Activated CD4-positive, alpha-beta memory T cell treated with anti-CD3 and anti-CD28 coated beads for 36 hours (primary cell): Measurements from ENCODE around the gene OVOL1. TPM values are rescaled to one million over a fixed set of nuclear protein-coding genes. Genes with fewer than 3 reads are reported as not detected.

Experiments
- CTCF ChIA-PET: fragments of 350-600 bp; sonication (Branson Sonifier 250); formaldehyde crosslinking; loops from one replicate; lab custom pipeline; 2021; ENCODE audit warnings: antibody characterized with exemption, inconsistent platforms; lab: Charles Lee
- POLR2A ChIA-PET: fragments of 350-600 bp; sonication (Branson Sonifier 250); formaldehyde crosslinking; loops from one replicate; lab custom pipeline; 2021; ENCODE audit warnings: antibody characterized with exemption; lab: Charles Lee
- DNase-seq: peaks from one replicate; pipeline ENCODE4 v3.0.0-alpha.2; 2020
- H3K27ac Mint-ChIP-seq: one replicate; pipeline ENCODE4 v1.8.0; 2021; ENCODE audit warnings: mixed read lengths
- H3K27me3 Mint-ChIP-seq: one replicate; pipeline ENCODE4 v1.8.0; 2021; ENCODE audit warnings: mixed read lengths
- H3K36me3 Mint-ChIP-seq: one replicate; pipeline ENCODE4 v1.8.0; 2021; ENCODE audit warnings: mixed read lengths
- H3K4me1 Mint-ChIP-seq: one replicate; pipeline ENCODE4 v1.8.0; 2021; ENCODE audit warnings: low read depth, mixed read lengths
- H3K4me3 Mint-ChIP-seq: one replicate; pipeline ENCODE4 v1.8.0; 2021; ENCODE audit warnings: mild to moderate bottlenecking, mixed read lengths
- H3K9me3 Mint-ChIP-seq: one replicate; pipeline ENCODE4 v1.8.0; 2021; ENCODE audit warnings: mixed read lengths
- intact Hi-C: fragments of 100-400 bp; cut with micrococcal nuclease; formaldehyde crosslinking; loops from one replicate; pipeline ENCODE4 v1.15.1; 2023
- total RNA-seq, 2 experiments: library from RNA; stranded (reverse); gene quantifications; one replicate each; pipeline ENCODE4 v1.2.3, GENCODE V29; 2021

OVOL1 gene
- total RNA-seq, 2 experiments from 2014 or later = not detected

DNA sequence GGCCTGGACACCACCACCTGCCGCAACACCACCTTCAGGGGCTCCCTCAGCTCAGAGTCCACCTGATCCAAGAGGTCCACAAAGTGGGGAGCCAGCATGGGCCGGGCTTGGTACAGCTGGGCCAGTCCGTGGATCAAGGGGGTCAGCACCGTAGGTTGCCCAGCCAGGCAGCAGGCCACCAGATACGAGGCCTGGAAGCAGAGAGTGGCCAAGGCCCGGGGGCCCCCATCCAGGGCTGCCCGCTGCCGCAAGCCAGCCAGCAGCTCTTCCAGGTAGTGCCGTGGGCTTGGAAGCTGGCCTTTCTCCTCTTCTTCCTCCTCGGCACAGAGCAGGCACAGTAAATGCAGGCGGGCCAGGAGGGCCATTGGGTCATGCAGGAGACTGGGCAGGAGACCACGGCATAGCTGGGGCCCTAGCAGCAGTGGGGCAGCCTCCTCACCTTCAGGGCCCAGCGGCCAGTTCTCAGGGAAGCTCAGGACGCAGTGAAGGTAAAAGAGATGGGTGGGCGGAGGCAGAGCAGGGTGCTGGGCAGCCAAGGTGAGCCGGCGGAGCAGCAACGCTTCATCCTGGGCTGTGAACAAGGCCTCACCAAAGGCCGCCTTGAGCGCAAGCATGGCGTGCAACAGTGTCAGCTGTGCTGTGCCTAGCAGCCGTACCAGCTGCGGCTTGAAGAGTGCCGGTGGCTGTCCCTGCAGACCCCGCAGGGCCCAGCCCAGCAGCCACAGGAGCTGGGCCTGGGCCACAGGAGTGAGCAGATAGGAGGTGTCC, 7.8 kb upstream of the OVOL1 start:
- DNase-seq = no peak
- intact Hi-C loops = no loop called here
- Mint-ChIP-seq H3K9me3 (no peaks in the 10 kb centered on the region), H3K27me3 (no peaks in the 10 kb centered on the region), H3K4me1 (peaks cover 16% of the 10 kb centered on the region), H3K27ac (peak overlapping the region; percentile 33), H3K36me3 (no peaks in the 10 kb centered on the region), H3K4me3 (peak overlapping the region; percentile 87)
- ChIA-PET POLR2A (interaction anchor here (0.9 to 2.3 kb wide), 14 partner anchors 9 to 273 kb away, joined by 3 to 19 read pairs (median 5); partner anchors contain the start of genes CCDC85B, CFL1, KAT5 and RNASEH2C), CTCF (interaction anchor here (0.5 to 6.7 kb wide), 64 partner anchors 9 to 307 kb away, joined by 3 to 126 read pairs (median 6); partner anchors contain the start of genes CFL1, CST6, FIBP and KAT5)

DNA sequence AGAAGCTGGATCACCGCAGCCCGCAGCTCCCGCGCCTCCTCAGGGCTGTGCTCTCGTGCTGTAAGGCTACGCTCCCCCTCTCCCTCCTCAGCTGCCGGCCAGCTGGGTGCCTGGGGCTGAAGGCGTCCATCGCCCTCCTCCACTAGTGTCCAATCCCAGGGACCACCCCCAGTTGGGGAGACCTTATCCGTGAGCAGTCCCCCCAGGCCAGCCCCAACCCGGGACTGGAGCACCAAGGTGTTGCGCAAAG, 7.3 kb upstream of the OVOL1 start:
- peaks cover 16% of the 10 kb centered on the region for H3K4me1 Mint-ChIP-seq
- no peak for DNase-seq
- H3K9me3 Mint-ChIP-seq = no peaks in the 10 kb centered on the region
- no peak overlapping the region for H3K27ac Mint-ChIP-seq
- POLR2A ChIA-PET = interaction anchor here (0.9 to 2.3 kb wide), 14 partner anchors 10 to 272 kb away, joined by 3 to 19 read pairs (median 5); partner anchors contain the start of genes CCDC85B, CFL1, KAT5 and RNASEH2C
- H3K36me3 Mint-ChIP-seq = no peaks in the 10 kb centered on the region
- peak overlapping the region; percentile 87 for H3K4me3 Mint-ChIP-seq
- intact Hi-C loops = no loop called here
- CTCF ChIA-PET = interaction anchor here (0.5 to 6.7 kb wide), 65 partner anchors 9 to 308 kb away, joined by 3 to 126 read pairs (median 6); partner anchors contain the start of genes CFL1, CST6, FIBP and KAT5
- H3K27me3 Mint-ChIP-seq = peaks cover 3% of the 10 kb centered on the region

- intact Hi-C loops = loop anchor here (1.0 to 2.0 kb wide), 2 partner anchors 38 to 223 kb away; partner anchors contain the start of genes BANF1 and EIF1AD
- peak; percentile 92 for DNase-seq
- Mint-ChIP-seq H3K36me3 (no peaks in the 10 kb centered on the region), H3K27ac (peak overlapping the region; percentile 76), H3K4me3 (peak overlapping the region; percentile 87), H3K27me3 (peaks cover 5% of the 10 kb centered on the region), H3K9me3 (no peaks in the 10 kb centered on the region), H3K4me1 (peaks cover 18% of the 10 kb centered on the region)
- ChIA-PET POLR2A (interaction anchor here (0.9 to 2.3 kb wide), 14 partner anchors 10 to 272 kb away, joined by 3 to 19 read pairs (median 5); partner anchors contain the start of genes CCDC85B, CFL1, KAT5 and RNASEH2C), CTCF (interaction anchor here (0.5 to 6.7 kb wide), 71 partner anchors 8 to 308 kb away, joined by 3 to 126 read pairs (median 5); partner anchors contain the start of genes CCDC85B, CFL1, CST6 and FAM89B)
Measured at GRCh38 chr11:65779919-65780769, 6.7 kb upstream of the OVOL1 start.

DNA sequence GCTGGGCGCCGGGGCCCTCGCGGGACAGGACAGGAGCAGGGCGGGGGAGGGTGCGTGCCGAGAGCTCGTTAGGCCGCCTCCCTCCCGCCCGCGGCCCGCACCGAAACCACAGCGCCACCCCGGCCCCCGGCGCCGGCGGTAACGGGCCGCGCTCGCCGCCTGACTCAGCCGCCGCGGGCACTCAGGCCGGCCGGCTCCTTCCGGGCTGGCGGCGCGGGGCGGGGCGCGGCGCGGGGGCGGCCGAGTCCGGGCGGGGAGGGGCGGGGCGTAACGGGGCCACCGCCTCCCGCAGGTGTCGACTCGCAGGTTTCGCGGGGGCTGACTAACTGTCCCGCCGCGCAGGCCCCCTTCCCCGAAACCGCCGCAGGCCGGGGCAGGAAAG, 6.1 kb upstream of the OVOL1 start, which contains the start of gene AP5B1:
AP5B1 (minus strand) TSS at position 207 of the 382 bp plus-strand sequence. CDS start 385 bp downstream, outside the sequence.
- peak within 1 kb of the TSS; percentile 76 for H3K27ac Mint-ChIP-seq
- H3K36me3 Mint-ChIP-seq = no peaks in the 10 kb centered on the region
- H3K4me1 Mint-ChIP-seq = peaks cover 23% of the 10 kb centered on the region
- intact Hi-C loops = loop anchor here (1.0 to 2.0 kb wide), 2 partner anchors 38 to 222 kb away; partner anchors contain the start of genes BANF1 and EIF1AD
- H3K9me3 Mint-ChIP-seq = no peaks in the 10 kb centered on the region
- peak within 1 kb of the TSS; percentile 87 for H3K4me3 Mint-ChIP-seq
- peaks cover 10% of the 10 kb centered on the region for H3K27me3 Mint-ChIP-seq
- CTCF ChIA-PET = interaction anchor here (0.5 to 6.7 kb wide), 27 partner anchors 8 to 271 kb away, joined by 3 to 126 read pairs (median 15); partner anchors contain the start of genes CCDC85B, CFL1, FAM89B and FIBP
- POLR2A ChIA-PET = interaction anchor here (1.3 to 2.3 kb wide), 6 partner anchors 37 to 110 kb away, joined by 5 to 19 read pairs (median 6); partner anchors contain the start of genes CCDC85B, CFL1 and KAT5
- DNase-seq = peak; percentile 81

GRCh38 chr11:65781152-65781961, 5.5 kb upstream of the OVOL1 start:
- H3K27me3 Mint-ChIP-seq = peaks cover 15% of the 10 kb centered on the region
- CTCF ChIA-PET = interaction anchor here (0.6 to 6.7 kb wide), 19 partner anchors 10 to 271 kb away, joined by 3 to 126 read pairs (median 15); partner anchors contain the start of genes CFL1, FIBP, KAT5 and MUS81
- peak overlapping the region; percentile 32 for H3K4me3 Mint-ChIP-seq
- H3K4me1 Mint-ChIP-seq = peaks cover 26% of the 10 kb centered on the region
- H3K36me3 Mint-ChIP-seq = no peaks in the 10 kb centered on the region
- DNase-seq = no peak
- no peak overlapping the region for H3K27ac Mint-ChIP-seq
- intact Hi-C loops = loop anchor here (2.0 kb wide), 1 partner anchor 221 kb away; the partner anchor contains the start of genes BANF1 and EIF1AD
- no peaks in the 10 kb centered on the region for H3K9me3 Mint-ChIP-seq
- POLR2A ChIA-PET = interaction anchor here (1.8 to 2.3 kb wide), 3 partner anchors 36 to 69 kb away, joined by 6 to 19 read pairs (median 6); partner anchors contain the start of gene KAT5

DNA sequence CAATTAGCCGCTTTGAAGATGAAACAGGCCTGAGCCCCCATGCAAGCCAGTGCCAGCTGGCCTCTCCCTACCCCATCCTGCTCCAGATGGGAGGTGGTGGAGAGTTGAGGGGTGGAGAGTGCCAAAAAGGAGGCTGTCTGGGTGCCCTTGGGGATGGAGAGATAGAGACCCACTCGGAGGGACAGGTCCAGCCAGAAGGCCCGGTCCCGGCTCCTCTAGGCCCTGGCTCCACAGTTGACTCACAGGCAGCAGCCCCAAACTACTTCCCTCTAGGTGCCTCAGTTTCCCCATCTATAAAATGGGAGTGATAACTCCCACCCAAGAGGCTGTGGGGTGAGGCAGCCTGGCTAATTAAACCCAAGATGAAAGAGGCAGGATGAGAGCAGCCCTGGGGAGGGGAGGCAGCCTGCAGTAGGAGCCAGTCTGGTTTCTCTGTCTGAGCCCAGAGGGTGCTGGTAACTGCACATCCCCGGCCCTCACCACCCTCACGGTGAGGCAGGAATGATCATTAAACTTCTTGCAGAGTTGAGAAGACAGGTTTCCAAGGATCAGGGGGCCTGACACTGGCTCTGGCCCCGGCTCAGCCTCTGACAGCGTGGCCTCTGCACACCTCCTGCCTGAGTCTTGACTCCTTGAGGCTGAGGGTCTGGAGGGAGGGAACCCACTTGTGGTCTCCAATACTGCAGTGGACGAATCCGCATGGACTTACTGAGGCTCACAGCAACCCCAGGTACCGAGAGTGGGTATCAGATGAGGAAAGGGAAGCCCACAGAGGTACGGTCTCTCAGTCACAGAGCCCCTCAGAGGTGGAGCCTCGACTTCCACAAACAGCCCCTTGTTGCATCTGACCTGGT, 4.7 kb upstream of the OVOL1 start:
- peaks cover 20% of the 10 kb centered on the region for H3K4me1 Mint-ChIP-seq

GRCh38 chr11:65782816-65783228, 4.0 kb upstream of the OVOL1 start:
- Mint-ChIP-seq H3K36me3 (no peaks in the 10 kb centered on the region), H3K4me1 (peaks cover 17% of the 10 kb centered on the region), H3K4me3 (no peak overlapping the region), H3K9me3 (no peaks in the 10 kb centered on the region), H3K27me3 (peaks cover 19% of the 10 kb centered on the region), H3K27ac (no peak overlapping the region)
- no peak for DNase-seq
- POLR2A ChIA-PET = no interaction called here
- intact Hi-C loops = no loop called here
- CTCF ChIA-PET = interaction anchor here (0.6 to 2.4 kb wide), 4 partner anchors 19 to 108 kb away, joined by 3 to 11 read pairs (median 7); partner anchors contain the start of genes CCDC85B and KAT5

More for the DNA sequence above, 4.7 kb upstream of the OVOL1 start:
- H3K9me3 Mint-ChIP-seq = no peaks in the 10 kb centered on the region
- ChIA-PET CTCF (interaction anchor here (0.6 to 2.8 kb wide), 6 partner anchors 31 to 109 kb away, joined by 3 to 13 read pairs (median 7); partner anchors contain the start of genes CCDC85B and KAT5), POLR2A (no interaction called here)
- peaks cover 18% of the 10 kb centered on the region for H3K27me3 Mint-ChIP-seq
- no peak overlapping the region for H3K4me3 Mint-ChIP-seq
- H3K36me3 Mint-ChIP-seq = no peaks in the 10 kb centered on the region
- DNase-seq = no peak
- no peak overlapping the region for H3K27ac Mint-ChIP-seq
- intact Hi-C loops = loop anchor here (2.0 kb wide), 1 partner anchor 221 kb away; the partner anchor contains the start of genes BANF1 and EIF1AD

- peak; percentile 45 for DNase-seq
- POLR2A ChIA-PET = no interaction called here
- H3K4me1 Mint-ChIP-seq = peaks cover 17% of the 10 kb centered on the region
- no peaks in the 10 kb centered on the region for H3K36me3 Mint-ChIP-seq
- peaks cover 36% of the 10 kb centered on the region for H3K27me3 Mint-ChIP-seq
- intact Hi-C loops = no loop called here
- no peaks in the 10 kb centered on the region for H3K9me3 Mint-ChIP-seq
- H3K4me3 Mint-ChIP-seq = no peak overlapping the region
- CTCF ChIA-PET = interaction anchor here (0.8 to 1.6 kb wide), 5 partner anchors 13 to 43 kb away, joined by 3 to 8 read pairs (median 6); no protein-coding TSS in a partner anchor
- H3K27ac Mint-ChIP-seq = no peak overlapping the region
Measured at GRCh38 chr11:65785319-65786007, 1.4 kb upstream of the OVOL1 start.

DNA sequence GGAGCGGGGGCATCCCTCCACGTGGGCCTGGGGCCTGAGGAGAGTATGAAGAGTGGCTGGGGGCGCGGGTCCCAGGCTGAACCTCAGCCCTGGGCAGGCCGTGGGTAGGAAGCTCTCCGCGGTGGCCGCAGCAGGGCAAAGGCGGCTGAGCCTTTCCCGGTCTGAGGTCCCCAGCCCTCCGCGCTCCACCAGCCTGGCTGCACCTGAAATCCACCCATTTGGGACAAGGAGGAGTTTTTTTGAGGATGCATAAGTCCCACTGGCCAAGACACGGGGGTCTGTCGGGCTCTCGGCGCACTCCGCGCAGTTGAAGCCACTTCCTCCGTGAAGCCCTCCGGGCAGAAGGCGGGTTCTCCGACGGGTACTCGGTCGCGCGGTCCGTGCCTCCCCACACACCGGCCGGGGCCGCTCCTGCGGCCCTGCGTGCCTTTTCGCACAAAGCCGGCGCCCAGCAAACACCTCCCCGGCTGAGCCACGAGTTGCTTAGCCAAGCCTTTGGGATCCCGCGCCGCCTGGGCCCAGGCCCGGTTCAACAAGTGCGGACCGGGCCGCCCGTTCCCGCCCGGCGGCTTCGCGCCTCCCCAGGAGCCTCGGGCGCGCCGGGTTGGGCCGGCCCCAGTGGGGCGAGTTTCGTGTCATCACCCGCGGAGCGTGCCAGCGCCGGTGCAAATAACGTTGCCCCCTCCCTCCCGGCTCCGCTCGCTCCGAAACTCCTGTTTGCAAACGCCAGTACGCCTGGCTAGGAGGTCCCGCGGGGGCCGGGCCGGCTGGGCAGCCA, 666 bp upstream of the OVOL1 start:
- peak; percentile 20 for DNase-seq
- no peaks in the 10 kb centered on the region for H3K9me3 Mint-ChIP-seq
- intact Hi-C loops = no loop called here
- no peak overlapping the region for H3K27ac Mint-ChIP-seq
- H3K4me1 Mint-ChIP-seq = peaks cover 21% of the 10 kb centered on the region
- ChIA-PET POLR2A (no interaction called here), CTCF (no interaction called here)
- peaks cover 38% of the 10 kb centered on the region for H3K27me3 Mint-ChIP-seq
- H3K4me3 Mint-ChIP-seq = no peak overlapping the region
- H3K36me3 Mint-ChIP-seq = no peaks in the 10 kb centered on the region
